ENCODE results near the gene ITGB6. TPM values are rescaled to one million over a fixed set of nuclear protein-coding genes. Genes with fewer than 3 reads are reported as not detected.
A peak's percentile ranks its signal among the peaks of the same experiment; 100 is the strongest.

The ITGB6 gene
- total and polyA plus RNA-seq, 2 donors (not counting 3 experiments of a cell fraction or from before 2014, with no cell fraction given) = 0.03 TPM; not detected in 1

DNA sequence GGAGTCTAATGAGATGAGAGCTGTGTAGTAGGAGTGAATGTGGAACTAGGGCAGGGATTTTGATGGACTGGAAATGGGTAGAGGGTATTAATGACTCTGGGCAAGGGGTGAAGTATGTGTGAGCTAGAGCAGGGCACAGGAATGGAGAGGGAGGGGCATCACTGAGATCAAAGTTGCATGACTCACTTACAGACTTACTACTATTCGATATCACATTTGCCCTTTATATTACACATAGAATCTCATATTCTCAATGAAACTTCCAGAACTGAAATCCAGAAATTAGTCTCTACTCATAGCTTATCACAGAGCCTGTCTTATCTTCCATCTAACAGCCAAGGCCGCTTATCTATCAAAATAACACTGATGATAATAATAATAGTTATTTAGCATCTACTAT is 20.0 kb upstream of the ITGB6 start:
- POLR2A ChIA-PET = no interaction called here

DNA sequence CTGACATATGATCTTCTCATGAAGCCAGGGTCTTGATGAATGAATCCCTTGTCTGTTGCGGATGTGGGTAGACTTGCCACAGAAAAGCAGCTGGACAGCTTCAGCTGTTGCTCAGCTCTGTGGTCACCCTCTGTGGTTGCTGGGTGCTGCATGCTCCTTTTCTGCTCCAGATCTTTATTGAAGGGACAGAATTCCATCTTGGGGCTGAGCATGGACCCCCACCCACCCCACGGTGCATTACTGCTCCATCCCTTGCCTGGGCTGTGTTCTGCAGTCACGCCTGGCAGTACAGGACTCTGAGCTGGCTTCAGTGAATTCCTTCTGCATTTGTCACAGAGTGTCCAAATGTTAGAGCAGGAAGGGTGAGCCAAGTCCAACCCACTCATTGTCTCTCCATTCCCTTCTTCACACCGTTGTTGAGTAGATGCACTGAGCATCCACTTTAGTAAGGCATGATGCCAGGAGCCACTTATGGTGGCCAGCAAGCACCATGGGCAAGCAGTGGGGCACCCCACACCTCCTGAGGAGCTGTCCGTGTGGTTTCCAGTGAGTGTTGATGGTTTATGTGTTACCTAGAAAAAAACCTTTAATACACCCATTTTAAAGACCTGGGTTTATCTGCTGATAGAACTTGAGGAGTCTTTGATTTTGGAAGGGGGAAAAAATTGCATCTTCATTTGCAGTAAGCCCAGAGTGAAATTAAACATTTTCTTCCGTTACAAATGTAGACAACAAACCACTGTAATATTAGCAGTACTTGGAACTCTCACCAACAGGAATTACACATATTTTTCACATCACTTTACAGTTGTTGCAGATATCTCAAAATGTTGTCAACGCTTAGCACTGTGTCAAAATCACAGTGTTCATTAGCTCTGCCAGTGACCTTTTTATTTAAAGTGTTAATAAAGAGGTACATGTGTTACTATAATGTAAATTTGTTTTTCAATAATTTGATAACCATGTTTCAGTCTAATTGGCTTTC is 14.7 kb upstream of the ITGB6 start:
- Histone ChIP-seq H3K36me3 (ENCODE audit: control insufficient read depth in 2 of 2, extremely low read depth in 1 of 2, insufficient read depth in 2 of 2, low read length in 2 of 2) (no peaks in the 10 kb centered on the region), H3K9ac (replicated peaks; ENCODE audit: extremely low read depth, insufficient read depth, low read length) (no peak overlapping the region), H3K4me1 (ENCODE audit: control insufficient read depth, extremely low read depth, insufficient read depth, low read length) (peaks cover 28% of the 10 kb centered on the region), H3K9me3 (replicated peaks; ENCODE audit: control insufficient read depth, insufficient read depth, low read length) (no peaks in the 10 kb centered on the region), H4K20me1 (replicated peaks; ENCODE audit: control insufficient read depth, extremely low read depth, insufficient read depth, low read length) (no peaks in the 10 kb centered on the region), H3K27ac (ENCODE audit: insufficient read depth, low read depth, low read length) (no peak overlapping the region), H3K4me3 (replicated peaks in 1 of 3; ENCODE audit: insufficient read depth in 1 of 3, low read depth in 1 of 3, low read length in 3 of 3) (no peak overlapping the region), H2AFZ (ENCODE audit: low read depth, low read length) (peak overlapping the region; percentile 2), H3K79me2 (ENCODE audit: control insufficient read depth, insufficient read depth, low read length) (no peaks in the 10 kb centered on the region), H3K9me1 (replicated peaks; ENCODE audit: control insufficient read depth, extremely low read depth, insufficient read depth, low read length) (no peaks in the 10 kb centered on the region), H3K4me2 (ENCODE audit: insufficient read depth, low read length) (no peak overlapping the region), H3K27me3 (ENCODE audit: control insufficient read depth in 2 of 2, insufficient read depth in 2 of 2, low read length in 2 of 2) (no peaks in the 10 kb centered on the region)
- DNase-seq (ENCODE audit: low read depth, low spot score) (no peak), FAIRE-seq (no peak)
- POLR2A ChIA-PET = no interaction called here
- intact Hi-C loops (cut with micrococcal nuclease) = loop anchor here (5.0 kb wide), 1 partner anchor 213 kb away; no protein-coding TSS in a partner anchor
- dilution Hi-C loops (cut with MboI; ENCODE audit: extremely low pct_ligation_motif_present, low sequenced_read_pairs) = no loop called here
- TF ChIP-seq POLR2A (IDR thresholded peaks at IDR 0.05; ENCODE audit: low read depth, low read length) (no peak), POLR2AphosphoS5 (IDR thresholded peaks at IDR 0.05; ENCODE audit: insufficient read depth, low read depth, low read length) (peak; percentile 55), EZH2 (IDR thresholded peaks at IDR 0.05; ENCODE audit: borderline replicate concordance, low read depth, low read length, severe bottlenecking) (no peak), FOS (IDR thresholded peaks at IDR 0.05; ENCODE audit: borderline replicate concordance, insufficient read depth, low read length) (peak; percentile 48), MYC (IDR thresholded peaks at IDR 0.05; ENCODE audit: low read depth, low read length) (no peak), JUN (IDR thresholded peaks at IDR 0.05; ENCODE audit: borderline replicate concordance, insufficient read depth, insufficient read length, low read depth) (no peak)
- CTCF ChIA-PET = interaction anchor here (0.8 to 2.1 kb wide), 10 partner anchors 12 to 755 kb away, joined by 3 to 10 read pairs (median 4); no protein-coding TSS in a partner anchor
- BruUV-seq (replicated peaks) = no TSS peak

More for the DNA sequence above, 20.0 kb upstream of the ITGB6 start:
- Histone ChIP-seq H2AFZ (ENCODE audit: low read depth, low read length) (no peak overlapping the region), H3K27me3 (ENCODE audit: control insufficient read depth in 2 of 2, insufficient read depth in 2 of 2, low read length in 2 of 2) (no peaks in the 10 kb centered on the region), H3K4me3 (replicated peaks in 1 of 3; ENCODE audit: insufficient read depth in 1 of 3, low read depth in 1 of 3, low read length in 3 of 3) (no peak overlapping the region), H3K9me3 (replicated peaks; ENCODE audit: control insufficient read depth, insufficient read depth, low read length) (no peaks in the 10 kb centered on the region), H3K9me1 (replicated peaks; ENCODE audit: control insufficient read depth, extremely low read depth, insufficient read depth, low read length) (no peaks in the 10 kb centered on the region), H3K36me3 (ENCODE audit: control insufficient read depth in 2 of 2, extremely low read depth in 1 of 2, insufficient read depth in 2 of 2, low read length in 2 of 2) (no peaks in the 10 kb centered on the region), H3K4me2 (ENCODE audit: insufficient read depth, low read length) (no peak overlapping the region), H3K4me1 (ENCODE audit: control insufficient read depth, extremely low read depth, insufficient read depth, low read length) (peaks cover 43% of the 10 kb centered on the region), H3K27ac (ENCODE audit: insufficient read depth, low read depth, low read length) (no peak overlapping the region), H3K9ac (replicated peaks; ENCODE audit: extremely low read depth, insufficient read depth, low read length) (no peak overlapping the region), H3K79me2 (ENCODE audit: control insufficient read depth, insufficient read depth, low read length) (no peaks in the 10 kb centered on the region), H4K20me1 (replicated peaks; ENCODE audit: control insufficient read depth, extremely low read depth, insufficient read depth, low read length) (no peaks in the 10 kb centered on the region)
- no TSS peak for BruUV-seq (replicated peaks)
- intact Hi-C loops (cut with micrococcal nuclease) (no loop called here), dilution Hi-C loops (cut with MboI; ENCODE audit: extremely low pct_ligation_motif_present, low sequenced_read_pairs) (no loop called here)
- TF ChIP-seq FOS (IDR thresholded peaks at IDR 0.05; ENCODE audit: borderline replicate concordance, insufficient read depth, low read length) (peak; percentile 13), JUN (IDR thresholded peaks at IDR 0.05; ENCODE audit: borderline replicate concordance, insufficient read depth, insufficient read length, low read depth) (no peak)
- DNase-seq (ENCODE audit: low read depth, low spot score) (no peak), FAIRE-seq (peak; percentile 4)
- CTCF ChIA-PET = interaction anchor here (1.0 to 3.6 kb wide), 9 partner anchors 9 to 774 kb away, joined by 3 to 11 read pairs (median 4); no protein-coding TSS in a partner anchor
